Astrocyte of the spinal cord (primary cell): Measurements from ENCODE around the gene SPACA6.
"Not testable (repeated sequence)": the region's sequence is repeated elsewhere in the genome, so short reads cannot be mapped to it uniquely, and the experiment has no call there.

Source experiments
- DNase-seq: peaks from one replicate; pipeline ENCODE4 v3.0.0; 2011; ENCODE audit warnings: low read depth, low spot score
- H3K4me3 ChIP-seq: 2 replicates; pipeline ENCODE4 v1.5.1; 2011; ENCODE audit warnings: low read depth, mild to moderate bottlenecking, low read length, moderate library complexity
- in situ Hi-C: cut with HindIII; loops from 2 replicates; pipeline ENCODE4 v1.10.0; 2017; ENCODE audit warnings: low sequenced_read_pairs
- TF ChIP-seq, protein P1 (sequence below): IDR thresholded peaks from 2 replicates; pipeline ENCODE4 v1.5.1; 2012; ENCODE audit warnings: low read depth, mild to moderate bottlenecking, low read length, inconsistent platforms

Gene SPACA6

GRCh38 chr19:51675911-51676565 is 17.1 kb upstream of the SPACA6 start:
- in situ Hi-C loops, H3K4me3 ChIP-seq, DNase-seq: not testable (repeated sequence)
- TF ChIP-seq, protein P1, sequence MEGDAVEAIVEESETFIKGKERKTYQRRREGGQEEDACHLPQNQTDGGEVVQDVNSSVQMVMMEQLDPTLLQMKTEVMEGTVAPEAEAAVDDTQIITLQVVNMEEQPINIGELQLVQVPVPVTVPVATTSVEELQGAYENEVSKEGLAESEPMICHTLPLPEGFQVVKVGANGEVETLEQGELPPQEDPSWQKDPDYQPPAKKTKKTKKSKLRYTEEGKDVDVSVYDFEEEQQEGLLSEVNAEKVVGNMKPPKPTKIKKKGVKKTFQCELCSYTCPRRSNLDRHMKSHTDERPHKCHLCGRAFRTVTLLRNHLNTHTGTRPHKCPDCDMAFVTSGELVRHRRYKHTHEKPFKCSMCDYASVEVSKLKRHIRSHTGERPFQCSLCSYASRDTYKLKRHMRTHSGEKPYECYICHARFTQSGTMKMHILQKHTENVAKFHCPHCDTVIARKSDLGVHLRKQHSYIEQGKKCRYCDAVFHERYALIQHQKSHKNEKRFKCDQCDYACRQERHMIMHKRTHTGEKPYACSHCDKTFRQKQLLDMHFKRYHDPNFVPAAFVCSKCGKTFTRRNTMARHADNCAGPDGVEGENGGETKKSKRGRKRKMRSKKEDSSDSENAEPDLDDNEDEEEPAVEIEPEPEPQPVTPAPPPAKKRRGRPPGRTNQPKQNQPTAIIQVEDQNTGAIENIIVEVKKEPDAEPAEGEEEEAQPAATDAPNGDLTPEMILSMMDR: peak; percentile 44

GRCh38 chr19:51676566-51677083 is 16.5 kb upstream of the SPACA6 start:
- in situ Hi-C loops: no loop called here

GRCh38 chr19:51680474-51680873 is 12.7 kb upstream of the SPACA6 start:
- TF ChIP-seq, protein P1: no peak
- H3K4me3 ChIP-seq: no peak overlapping the region
- DNase-seq: no peak
- in situ Hi-C loops: no loop called here

More at GRCh38 chr19:51676566-51677083, 16.5 kb upstream of the SPACA6 start:
- no peak for DNase-seq
- TF ChIP-seq, protein P1: no peak
- H3K4me3 ChIP-seq: no peak overlapping the region

DNA sequence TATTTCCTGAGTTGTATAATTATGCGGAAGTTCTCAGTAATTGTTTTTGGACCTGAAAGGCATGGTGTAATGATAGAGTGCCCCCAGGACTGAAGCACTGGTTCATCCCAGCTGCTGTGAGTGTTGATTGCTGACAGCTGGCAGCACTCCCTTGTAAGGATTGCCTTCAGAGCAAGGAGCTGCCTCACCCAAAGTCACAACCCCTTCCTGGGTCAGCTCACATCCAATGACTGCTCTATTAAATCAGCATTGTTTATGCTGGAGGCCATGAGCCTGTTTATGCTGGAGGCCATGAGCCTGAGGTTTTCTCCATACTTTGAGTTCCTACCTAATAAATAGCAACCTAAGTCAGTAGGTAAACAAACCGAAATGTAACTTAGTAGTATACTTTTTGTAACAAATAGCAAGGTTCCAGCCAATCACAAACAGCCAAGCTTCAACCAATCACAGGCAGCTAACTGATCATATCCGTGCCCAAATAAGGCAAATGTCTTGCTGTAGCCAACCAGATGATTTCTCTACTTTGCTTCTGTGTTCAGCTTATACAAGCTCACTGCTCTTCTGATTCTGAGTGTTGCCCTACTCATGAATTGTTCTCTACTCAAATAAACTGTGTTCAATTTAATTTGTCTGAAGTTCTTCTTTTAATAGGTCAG is 11.7 kb upstream of the SPACA6 start:
- TF ChIP-seq, protein P1: no peak
- DNase-seq: no peak
- in situ Hi-C loops: no loop called here
- no peak overlapping the region for H3K4me3 ChIP-seq

DNA sequence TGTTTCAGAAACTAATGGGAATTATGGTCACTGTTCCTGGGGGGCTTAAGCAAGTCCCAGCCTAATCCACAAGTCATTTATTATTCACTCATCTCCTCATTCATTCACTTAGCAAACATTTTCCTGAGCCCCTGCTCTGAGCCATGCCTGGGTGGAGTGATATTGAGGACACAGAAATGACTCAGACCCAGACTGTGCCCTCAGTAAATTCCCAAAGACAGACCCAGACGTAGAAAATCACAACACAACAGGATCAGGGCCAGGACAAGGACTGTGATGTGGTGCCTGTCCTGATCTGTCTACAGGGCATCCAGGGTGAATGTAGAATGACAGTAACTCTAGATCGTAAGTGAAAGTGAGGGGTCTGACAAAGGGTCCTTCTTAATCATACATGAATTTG is 7.0 kb upstream of the SPACA6 start:
- H3K4me3 ChIP-seq: no peak overlapping the region
- TF ChIP-seq, protein P1: no peak
- in situ Hi-C loops: no loop called here
- DNase-seq: no peak

DNA sequence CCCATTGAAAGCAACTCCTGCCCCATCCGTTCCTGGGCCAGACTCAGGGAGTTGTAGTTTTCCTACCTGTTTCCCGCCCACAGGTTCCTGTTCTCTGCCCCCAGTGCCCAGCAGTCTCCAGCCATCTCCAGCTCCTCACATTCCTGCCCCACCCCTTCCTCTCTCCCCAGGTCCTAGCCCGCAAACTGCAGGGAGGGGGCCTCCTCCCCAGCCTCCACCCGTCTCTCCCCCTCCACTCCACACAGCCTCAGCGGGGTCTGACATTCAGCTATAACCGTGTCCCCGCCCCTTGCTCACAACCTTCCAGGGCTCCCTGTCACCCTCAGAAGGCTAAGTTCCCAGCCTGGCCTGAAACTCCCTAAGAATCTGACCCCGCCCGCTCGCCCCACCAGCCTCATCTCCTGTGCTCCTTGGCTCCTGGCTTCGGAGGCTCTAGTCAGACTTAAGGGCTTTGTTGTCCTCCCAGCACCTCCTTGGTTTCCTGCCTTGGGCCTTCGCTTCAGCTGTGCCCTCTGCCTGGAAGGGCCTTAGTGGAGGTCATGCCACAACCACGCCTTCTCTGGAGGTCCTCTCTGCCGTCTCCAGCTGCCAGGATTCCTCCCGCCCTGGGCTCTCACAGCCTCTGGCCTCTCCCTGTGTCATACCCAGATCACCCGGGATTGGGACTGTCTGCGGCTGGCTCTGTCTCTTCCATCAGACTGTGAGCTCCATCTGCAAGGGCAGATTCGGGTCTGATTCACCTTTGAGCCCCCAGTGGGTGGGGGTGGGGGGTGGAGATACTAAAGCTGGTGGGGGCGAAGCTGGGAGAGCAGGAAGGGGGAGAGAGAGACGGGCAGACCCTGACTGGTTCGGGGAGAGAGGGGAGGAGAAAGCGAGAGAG is 5.1 kb upstream of the SPACA6 start:
- TF ChIP-seq, protein P1: no peak
- DNase-seq: peak; percentile 55
- H3K4me3 ChIP-seq: peak overlapping the region; percentile 84
- in situ Hi-C loops: no loop called here
